Measurements from ENCODE around the gene NOC2L.

NOC2L gene

GRCh38 chr1:979744-980072, 20.7 kb upstream of the NOC2L start:
- no peak for TF ChIP-seq NFIC (IDR thresholded peaks at IDR 0.05)
- TF ChIP-seq EGR1 (IDR thresholded peaks at IDR 0.05): no peak
- TF ChIP-seq, protein P1, sequence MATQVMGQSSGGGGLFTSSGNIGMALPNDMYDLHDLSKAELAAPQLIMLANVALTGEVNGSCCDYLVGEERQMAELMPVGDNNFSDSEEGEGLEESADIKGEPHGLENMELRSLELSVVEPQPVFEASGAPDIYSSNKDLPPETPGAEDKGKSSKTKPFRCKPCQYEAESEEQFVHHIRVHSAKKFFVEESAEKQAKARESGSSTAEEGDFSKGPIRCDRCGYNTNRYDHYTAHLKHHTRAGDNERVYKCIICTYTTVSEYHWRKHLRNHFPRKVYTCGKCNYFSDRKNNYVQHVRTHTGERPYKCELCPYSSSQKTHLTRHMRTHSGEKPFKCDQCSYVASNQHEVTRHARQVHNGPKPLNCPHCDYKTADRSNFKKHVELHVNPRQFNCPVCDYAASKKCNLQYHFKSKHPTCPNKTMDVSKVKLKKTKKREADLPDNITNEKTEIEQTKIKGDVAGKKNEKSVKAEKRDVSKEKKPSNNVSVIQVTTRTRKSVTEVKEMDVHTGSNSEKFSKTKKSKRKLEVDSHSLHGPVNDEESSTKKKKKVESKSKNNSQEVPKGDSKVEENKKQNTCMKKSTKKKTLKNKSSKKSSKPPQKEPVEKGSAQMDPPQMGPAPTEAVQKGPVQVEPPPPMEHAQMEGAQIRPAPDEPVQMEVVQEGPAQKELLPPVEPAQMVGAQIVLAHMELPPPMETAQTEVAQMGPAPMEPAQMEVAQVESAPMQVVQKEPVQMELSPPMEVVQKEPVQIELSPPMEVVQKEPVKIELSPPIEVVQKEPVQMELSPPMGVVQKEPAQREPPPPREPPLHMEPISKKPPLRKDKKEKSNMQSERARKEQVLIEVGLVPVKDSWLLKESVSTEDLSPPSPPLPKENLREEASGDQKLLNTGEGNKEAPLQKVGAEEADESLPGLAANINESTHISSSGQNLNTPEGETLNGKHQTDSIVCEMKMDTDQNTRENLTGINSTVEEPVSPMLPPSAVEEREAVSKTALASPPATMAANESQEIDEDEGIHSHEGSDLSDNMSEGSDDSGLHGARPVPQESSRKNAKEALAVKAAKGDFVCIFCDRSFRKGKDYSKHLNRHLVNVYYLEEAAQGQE (IDR thresholded peaks at IDR 0.05; ENCODE audit: low read depth): no peak
- no peak for TF ChIP-seq RAD21 (IDR thresholded peaks at IDR 0.05; ENCODE audit: low read depth)
- no peak for TF ChIP-seq USF1 (IDR thresholded peaks at IDR 0.05)
- TF ChIP-seq YY1 (IDR thresholded peaks at IDR 0.05; ENCODE audit: low read depth): no peak
- TF ChIP-seq, protein P2, sequence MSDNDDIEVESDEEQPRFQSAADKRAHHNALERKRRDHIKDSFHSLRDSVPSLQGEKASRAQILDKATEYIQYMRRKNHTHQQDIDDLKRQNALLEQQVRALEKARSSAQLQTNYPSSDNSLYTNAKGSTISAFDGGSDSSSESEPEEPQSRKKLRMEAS (IDR thresholded peaks at IDR 0.05): no peak

DNA sequence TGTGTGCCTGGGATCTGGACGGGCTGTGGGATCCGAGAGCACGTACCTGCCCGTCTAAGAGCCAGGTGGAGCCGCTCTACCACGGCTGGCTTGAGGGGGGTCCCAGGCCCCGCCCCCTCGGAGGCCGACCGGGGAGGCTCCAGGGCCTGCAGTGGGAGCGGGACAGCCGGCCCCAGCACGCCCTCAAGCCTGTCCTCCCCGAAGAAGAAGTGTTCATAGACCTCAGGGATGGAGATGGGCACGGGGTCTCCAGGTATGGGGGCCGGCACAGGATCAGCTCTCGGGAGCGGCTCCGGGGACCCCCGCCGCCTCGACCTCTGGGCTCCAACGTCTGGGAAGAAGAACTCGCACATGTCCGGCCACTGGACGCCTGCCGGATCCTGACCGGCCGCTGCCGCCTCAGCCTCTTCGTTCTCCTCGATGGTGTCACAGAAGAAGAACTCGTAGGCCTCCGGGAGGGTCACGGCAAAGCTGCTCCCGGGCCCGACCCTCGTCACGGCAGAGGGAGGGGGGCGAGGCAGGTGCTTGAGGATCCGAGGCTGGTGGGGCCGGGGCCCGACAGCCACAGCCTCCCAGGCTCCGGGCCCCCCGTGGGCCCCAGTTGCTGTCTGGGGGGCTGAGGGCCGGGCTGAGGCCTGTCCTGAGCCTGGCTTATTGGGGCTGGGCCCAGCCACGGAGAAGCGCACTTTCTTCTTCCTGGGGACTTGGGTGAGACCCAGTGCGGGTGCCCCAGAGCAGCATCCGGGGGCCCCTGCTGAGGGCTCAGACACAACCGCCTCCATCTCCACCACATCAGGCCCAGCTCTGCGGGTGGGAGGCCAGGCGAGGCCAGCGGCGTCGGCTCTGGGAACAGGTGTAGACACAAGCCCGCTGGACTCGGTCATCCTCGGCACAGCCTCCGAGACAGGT, 20.0 kb upstream of the NOC2L start:
- TF ChIP-seq YY1 (IDR thresholded peaks at IDR 0.05; ENCODE audit: low read depth) (no peak), TAF1 (IDR thresholded peaks at IDR 0.05; ENCODE audit: low read depth) (no peak), TCF12 (IDR thresholded peaks at IDR 0.05; ENCODE audit: low read depth) (no peak), ZBTB7A (IDR thresholded peaks at IDR 0.05; ENCODE audit: low read depth) (no peak), CREB1 (IDR thresholded peaks at IDR 0.05; ENCODE audit: low read depth) (no peak), FOXM1 (IDR thresholded peaks at IDR 0.05; ENCODE audit: borderline replicate concordance, low read depth) (no peak), NFIC (IDR thresholded peaks at IDR 0.05) (no peak), EGR1 (IDR thresholded peaks at IDR 0.05) (no peak), USF1 (IDR thresholded peaks at IDR 0.05) (no peak), CEBPB (IDR thresholded peaks at IDR 0.05) (no peak), TEAD4 (IDR thresholded peaks at IDR 0.05) (no peak), RAD21 (IDR thresholded peaks at IDR 0.05; ENCODE audit: low read depth) (no peak)
- TF ChIP-seq, protein P2 (IDR thresholded peaks at IDR 0.05): no peak

DNA sequence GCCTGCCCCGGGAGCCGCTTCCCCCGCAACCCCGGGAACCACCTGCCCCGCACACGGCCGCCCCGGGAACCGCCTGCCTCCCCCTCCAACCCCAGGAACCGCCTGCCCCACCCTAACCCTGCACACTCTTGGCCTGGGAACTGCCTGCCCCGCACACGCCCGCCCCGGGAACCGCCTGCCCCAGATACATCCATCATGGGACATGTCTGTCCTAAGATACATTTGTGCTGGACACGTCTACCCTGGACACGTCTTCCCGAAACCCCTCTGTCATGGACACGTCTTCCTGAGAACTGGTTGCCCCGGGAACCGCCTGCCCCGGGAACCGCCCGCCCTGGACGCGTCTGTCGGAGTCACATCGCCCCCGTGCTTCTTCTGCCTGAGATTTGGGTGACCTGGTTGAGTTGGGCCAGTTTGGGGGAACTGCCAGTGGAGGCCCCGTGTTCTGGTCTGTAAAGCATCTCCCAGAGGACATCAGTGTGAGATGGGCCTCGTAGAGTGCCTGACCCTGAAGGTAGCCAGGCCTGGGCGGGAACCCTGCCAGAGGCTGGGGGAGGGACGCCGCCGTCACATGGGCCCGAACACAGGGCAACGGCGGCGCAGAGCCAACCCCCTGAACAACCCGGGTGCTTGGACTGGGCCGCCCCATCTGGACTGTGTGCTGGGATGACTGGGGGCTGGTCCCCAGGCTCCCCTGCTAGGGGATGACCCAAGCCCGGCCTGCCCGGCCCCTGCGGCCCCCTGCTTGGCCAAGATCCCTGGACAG, 19.2 kb upstream of the NOC2L start:
- TF ChIP-seq CEBPB (IDR thresholded peaks at IDR 0.05) (no peak), EP300 (IDR thresholded peaks at IDR 0.05; ENCODE audit: borderline replicate concordance) (no peak), EGR1 (IDR thresholded peaks at IDR 0.05) (no peak), TAF1 (IDR thresholded peaks at IDR 0.05; ENCODE audit: low read depth) (no peak), USF1 (IDR thresholded peaks at IDR 0.05) (no peak; the same call in 1 of the 2 replicates), FOXM1 (IDR thresholded peaks at IDR 0.05; ENCODE audit: borderline replicate concordance, low read depth) (no peak), YY1 (IDR thresholded peaks at IDR 0.05; ENCODE audit: low read depth) (no peak), TCF12 (IDR thresholded peaks at IDR 0.05; ENCODE audit: low read depth) (no peak), RAD21 (IDR thresholded peaks at IDR 0.05; ENCODE audit: low read depth) (no peak; the same call in 1 of the 2 replicates), TEAD4 (IDR thresholded peaks at IDR 0.05) (no peak), ZBTB7A (IDR thresholded peaks at IDR 0.05; ENCODE audit: low read depth) (no peak), CREB1 (IDR thresholded peaks at IDR 0.05; ENCODE audit: low read depth) (no peak), NFIC (IDR thresholded peaks at IDR 0.05) (no peak; the same call in 1 of the 2 replicates)
- TF ChIP-seq, protein P1 (IDR thresholded peaks at IDR 0.05; ENCODE audit: low read depth): no peak
- TF ChIP-seq, protein P2 (IDR thresholded peaks at IDR 0.05): no peak

GRCh38 chr1:975896-976683, 17.0 kb upstream of the NOC2L start:
- TF ChIP-seq EP300 (IDR thresholded peaks at IDR 0.05; ENCODE audit: borderline replicate concordance) (no peak), TCF12 (IDR thresholded peaks at IDR 0.05; ENCODE audit: low read depth) (no peak), ZBTB7A (IDR thresholded peaks at IDR 0.05; ENCODE audit: low read depth) (0 out of 2 replicates have a peak, but pooled peaks have one; percentile 30), TEAD4 (IDR thresholded peaks at IDR 0.05) (no peak), EGR1 (IDR thresholded peaks at IDR 0.05) (no peak), TAF1 (IDR thresholded peaks at IDR 0.05; ENCODE audit: low read depth) (no peak; the same call in 1 of the 2 replicates), FOXM1 (IDR thresholded peaks at IDR 0.05; ENCODE audit: borderline replicate concordance, low read depth) (no peak), RAD21 (IDR thresholded peaks at IDR 0.05; ENCODE audit: low read depth) (peak; percentile 40; the same call in 1 of the 2 replicates)
- TF ChIP-seq, protein P2 (IDR thresholded peaks at IDR 0.05): no peak; the same call in 1 of the 2 replicates
